CD4-positive, alpha-beta memory T cell (primary cell): ENCODE results near the gene AMY1B. TPM values are rescaled to one million over a fixed set of nuclear protein-coding genes. Genes with fewer than 3 reads are reported as not detected.
"Not testable (repeated sequence)": the region's sequence is repeated elsewhere in the genome, so short reads cannot be mapped to it uniquely, and the experiment has no call there.

ENCODE experiments used
- CTCF ChIA-PET: fragments of 350-600 bp; sonication (Branson Sonifier 250); formaldehyde crosslinking; loops from one replicate; lab custom pipeline; 2021; ENCODE audit warnings: inconsistent platforms; ENCODE audit not compliant: partially characterized antibody; lab: Charles Lee
- POLR2A ChIA-PET: fragments of 350-600 bp; sonication (Branson Sonifier 250); formaldehyde crosslinking; loops from one replicate; lab custom pipeline; 2021; ENCODE audit not compliant: partially characterized antibody; lab: Charles Lee
- DNase-seq, 5 donors: peaks; one replicate each; pipeline versions ENCODE4 v3.0.0 to v3.0.0-alpha.2; 2020 to 2022; ENCODE audit warnings: mixed read lengths in 1 of 5
- H3K27ac ChIP-seq: one replicate; pipeline ENCODE4 v1.7.0; 2013; ENCODE audit warnings: low read depth, low read length
- H3K27me3 ChIP-seq: 2 replicates; pipeline ENCODE4 v1.7.0; 2013; ENCODE audit warnings: mild to moderate bottlenecking, low read length, moderate library complexity; ENCODE audit not compliant: insufficient read depth
- H3K36me3 ChIP-seq: 2 replicates; pipeline ENCODE4 v1.7.0; 2013; ENCODE audit warnings: mild to moderate bottlenecking, low read length, moderate library complexity; ENCODE audit not compliant: insufficient read depth
- H3K4me1 ChIP-seq: 2 replicates; pipeline ENCODE4 v1.7.0; 2013; ENCODE audit warnings: mild to moderate bottlenecking, low read length, moderate library complexity; ENCODE audit not compliant: insufficient read depth
- H3K4me3 ChIP-seq, 2 donors: one replicate each; pipeline ENCODE4 v1.7.0; 2013; ENCODE audit warnings: low read length in 2 of 2, mild to moderate bottlenecking in 1 of 2
- H3K9me3 ChIP-seq, 2 donors: one replicate each; pipeline ENCODE4 v1.7.0; 2013; ENCODE audit warnings: low read length in 2 of 2, control low read depth in 1 of 2; ENCODE audit not compliant: control insufficient read depth in 1 of 2
- H3K27ac Mint-ChIP-seq, 7 donors: one replicate each; pipeline ENCODE4 v1.8.0; 2020 to 2021; ENCODE audit warnings: mixed read lengths in 7 of 7, mild to moderate bottlenecking in 6 of 7, inconsistent platforms in 3 of 7, moderate library complexity in 3 of 7
- H3K27me3 Mint-ChIP-seq, 2 donors: one replicate each; pipeline ENCODE4 v1.8.0; 2020 to 2021; ENCODE audit warnings: mixed read lengths in 2 of 2
- H3K36me3 Mint-ChIP-seq, 2 donors: one replicate each; pipeline ENCODE4 v1.8.0; 2020 to 2021; ENCODE audit warnings: mixed read lengths in 2 of 2, inconsistent platforms in 1 of 2, mild to moderate bottlenecking in 1 of 2
- H3K4me1 Mint-ChIP-seq, 4 donors: one replicate each; pipeline ENCODE4 v1.8.0; 2020 to 2021; ENCODE audit warnings: mixed read lengths in 4 of 4, mild to moderate bottlenecking in 1 of 4
- H3K4me3 Mint-ChIP-seq, 8 donors: one replicate each; pipeline ENCODE4 v1.8.0; 2020 to 2021; ENCODE audit warnings: mixed read lengths in 8 of 8, mild to moderate bottlenecking in 7 of 8, moderate library complexity in 6 of 8, inconsistent platforms in 3 of 8
- H3K9me3 Mint-ChIP-seq, 8 donors: one replicate each; pipeline ENCODE4 v1.8.0; 2020 to 2021; ENCODE audit warnings: mixed read lengths in 8 of 8, mild to moderate bottlenecking in 5 of 8, inconsistent platforms in 3 of 8, moderate library complexity in 1 of 8
- intact Hi-C: fragments of 100-400 bp; cut with micrococcal nuclease; formaldehyde crosslinking; loops from one replicate; pipeline ENCODE4 v1.15.1; 2023
- polyA plus RNA-seq, 2 donors: library from polyadenylated mRNA; unstranded; fragments of 300-500 nt; fragmentation: Illumina TruSeq; gene quantifications; one replicate each; pipeline ENCODE4 v1.2.3, GENCODE V29; 2021
- total RNA-seq, 2 experiments: library from RNA; stranded (reverse); gene quantifications; one replicate each; pipeline ENCODE4 v1.2.3, GENCODE V29; 2021

Gene AMY1B
- total and polyA plus RNA-seq, 4 experiments from 2014 or later, result not detected

GRCh38 chr1:103707670-103708069 is 11.7 kb upstream of the AMY1B start:
- intact Hi-C loops, result not testable (repeated sequence)

GRCh38 chr1:103701256-103701655 is 5.2 kb upstream of the AMY1B start:
- H3K27ac ChIP-seq, H3K36me3 Mint-ChIP-seq, DNase-seq, H3K4me3 ChIP-seq, H3K4me1 Mint-ChIP-seq, H3K36me3 ChIP-seq, H3K4me1 ChIP-seq, H3K27ac Mint-ChIP-seq, H3K27me3 ChIP-seq, H3K4me3 Mint-ChIP-seq, POLR2A ChIA-PET, H3K9me3 ChIP-seq, intact Hi-C loops, CTCF ChIA-PET, H3K9me3 Mint-ChIP-seq, H3K27me3 Mint-ChIP-seq: not testable (repeated sequence)

More at GRCh38 chr1:103707670-103708069, 11.7 kb upstream of the AMY1B start:
- DNase-seq, H3K4me3 Mint-ChIP-seq, POLR2A ChIA-PET, H3K4me1 ChIP-seq, H3K4me1 Mint-ChIP-seq, H3K9me3 ChIP-seq, H3K9me3 Mint-ChIP-seq, H3K27me3 ChIP-seq, H3K27ac ChIP-seq, H3K36me3 ChIP-seq, H3K36me3 Mint-ChIP-seq, CTCF ChIA-PET, H3K27me3 Mint-ChIP-seq, H3K4me3 ChIP-seq, H3K27ac Mint-ChIP-seq: not testable (repeated sequence)

- intact Hi-C loops, POLR2A ChIA-PET, H3K27me3 ChIP-seq, H3K4me1 ChIP-seq, DNase-seq, H3K4me3 Mint-ChIP-seq, H3K9me3 Mint-ChIP-seq, H3K4me1 Mint-ChIP-seq, H3K27me3 Mint-ChIP-seq, H3K36me3 ChIP-seq, H3K4me3 ChIP-seq, H3K9me3 ChIP-seq, H3K27ac ChIP-seq, H3K36me3 Mint-ChIP-seq, CTCF ChIA-PET, H3K27ac Mint-ChIP-seq: not testable (repeated sequence)
Observed at GRCh38 chr1:103700669-103701068, 4.7 kb upstream of the AMY1B start.

DNA sequence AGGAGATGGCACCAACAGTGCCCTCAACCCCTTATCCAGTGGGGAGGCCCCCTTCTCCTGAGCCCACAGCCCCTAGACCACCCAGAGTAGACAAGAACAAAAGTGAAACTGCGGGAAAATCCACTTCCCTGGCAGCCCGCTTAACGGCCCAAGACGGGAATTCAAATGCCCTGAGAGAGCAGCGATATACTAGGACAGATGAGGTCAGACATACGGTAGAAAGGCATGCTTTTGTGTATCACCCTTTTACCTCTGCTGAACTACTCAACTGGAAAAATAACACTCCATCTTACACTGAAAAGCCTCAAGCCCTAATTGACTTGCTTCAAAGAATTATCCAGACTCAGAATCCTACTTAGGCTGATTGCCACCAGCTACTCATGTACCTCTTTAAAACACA is 1.4 kb upstream of the AMY1B start:
- H3K27me3 Mint-ChIP-seq, H3K27me3 ChIP-seq, DNase-seq, H3K36me3 Mint-ChIP-seq, intact Hi-C loops, CTCF ChIA-PET, H3K4me3 Mint-ChIP-seq, H3K27ac Mint-ChIP-seq, H3K27ac ChIP-seq, POLR2A ChIA-PET, H3K9me3 ChIP-seq, H3K4me3 ChIP-seq, H3K9me3 Mint-ChIP-seq, H3K36me3 ChIP-seq, H3K4me1 ChIP-seq, H3K4me1 Mint-ChIP-seq: not testable (repeated sequence)

DNA sequence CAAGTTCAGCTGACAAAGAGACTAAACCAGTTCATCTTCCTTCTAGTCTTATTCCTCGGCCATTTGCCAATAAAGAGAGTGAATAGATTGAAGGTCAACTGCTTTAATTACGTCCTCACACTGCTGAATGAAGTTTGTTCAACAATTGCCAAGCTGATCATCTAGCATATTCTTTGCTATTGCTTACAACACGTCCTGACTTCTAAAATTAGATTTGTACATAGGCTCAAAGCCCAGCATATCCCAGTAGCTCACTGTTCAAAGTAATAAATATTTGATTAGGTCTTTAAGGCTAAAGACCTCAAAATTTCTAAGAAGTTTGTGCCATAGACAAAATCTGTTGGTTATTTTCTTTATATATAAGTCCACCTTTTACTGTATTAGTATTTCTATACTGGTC is 19.7 kb downstream of the AMY1B start:
- H3K27ac ChIP-seq, H3K36me3 ChIP-seq, DNase-seq, CTCF ChIA-PET, H3K4me3 Mint-ChIP-seq, H3K4me3 ChIP-seq, intact Hi-C loops, H3K4me1 Mint-ChIP-seq, H3K27me3 ChIP-seq, H3K36me3 Mint-ChIP-seq, H3K27me3 Mint-ChIP-seq, H3K9me3 ChIP-seq, H3K27ac Mint-ChIP-seq, POLR2A ChIA-PET, H3K4me1 ChIP-seq, H3K9me3 Mint-ChIP-seq: not testable (repeated sequence)

- H3K9me3 Mint-ChIP-seq, H3K27me3 ChIP-seq, H3K36me3 ChIP-seq, H3K9me3 ChIP-seq, H3K27ac ChIP-seq, H3K4me1 ChIP-seq, H3K4me3 ChIP-seq, POLR2A ChIA-PET, H3K4me1 Mint-ChIP-seq, DNase-seq, CTCF ChIA-PET, intact Hi-C loops, H3K27me3 Mint-ChIP-seq, H3K4me3 Mint-ChIP-seq, H3K36me3 Mint-ChIP-seq, H3K27ac Mint-ChIP-seq: not testable (repeated sequence)
Observed at GRCh38 chr1:103655460-103655859, 40.5 kb downstream of the AMY1B start, which contains the start of gene AMY1A. Gene AMY1A (plus strand): TSS chr1:103655760. CDS start chr1:103656331, 571 bp downstream.

GRCh38 chr1:103654133-103654532 is 41.9 kb downstream of the AMY1B start:
- H3K9me3 ChIP-seq, H3K27me3 ChIP-seq, H3K27ac ChIP-seq, DNase-seq, H3K27ac Mint-ChIP-seq, H3K4me3 Mint-ChIP-seq, H3K36me3 ChIP-seq, CTCF ChIA-PET, H3K4me1 Mint-ChIP-seq, H3K4me3 ChIP-seq, POLR2A ChIA-PET, H3K9me3 Mint-ChIP-seq, H3K36me3 Mint-ChIP-seq, H3K4me1 ChIP-seq, intact Hi-C loops, H3K27me3 Mint-ChIP-seq: not testable (repeated sequence)

DNA sequence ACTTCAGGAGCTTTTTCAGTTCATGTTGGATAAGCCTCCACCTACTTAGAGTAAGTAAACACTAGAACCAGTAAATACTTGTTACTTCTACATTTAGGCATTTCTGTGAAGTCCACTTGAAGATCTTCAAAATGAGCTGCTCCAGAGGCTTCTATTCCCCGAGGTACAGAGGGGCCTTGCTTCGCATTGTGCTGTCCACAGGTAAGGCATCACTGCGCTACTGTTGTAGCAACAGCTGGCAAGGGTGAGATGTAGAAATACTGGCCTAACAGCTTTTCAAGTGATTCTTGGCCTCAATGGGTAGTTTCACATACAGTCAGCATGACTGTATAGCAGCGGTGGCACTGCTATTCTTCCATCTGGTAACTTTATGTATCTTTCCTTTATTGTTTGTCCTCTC is 45.1 kb downstream of the AMY1B start:
- CTCF ChIA-PET, H3K27me3 ChIP-seq, H3K27ac ChIP-seq, intact Hi-C loops, H3K4me1 Mint-ChIP-seq, H3K36me3 Mint-ChIP-seq, H3K4me1 ChIP-seq, H3K4me3 ChIP-seq, H3K9me3 Mint-ChIP-seq, H3K4me3 Mint-ChIP-seq, H3K27ac Mint-ChIP-seq, H3K36me3 ChIP-seq, POLR2A ChIA-PET, H3K27me3 Mint-ChIP-seq, DNase-seq, H3K9me3 ChIP-seq: not testable (repeated sequence)
